Lower leg skin (tissue), 3 donors: ENCODE measurements around the gene STXBP6.

ENCODE experiments used
- CTCF ChIP-seq, 3 donors: fragments of 450-650 bp; IDR thresholded peaks; one replicate each; pipeline ENCODE4 v1.5.1; 2016; ENCODE audit warnings: antibody characterized with exemption in 3 of 3, mild to moderate bottlenecking in 3 of 3, moderate library complexity in 2 of 3
- POLR2A ChIP-seq, 2 donors: fragments of 450-650 bp; IDR thresholded peaks; one replicate each; pipeline ENCODE4 v1.6.1; 2016 to 2017; ENCODE audit warnings: antibody characterized with exemption in 2 of 2, mild to moderate bottlenecking in 1 of 2, moderate library complexity in 1 of 2

GRCh38 chr14:24817212-24818057, 232.5 kb downstream of the STXBP6 start:
- TF ChIP-seq CTCF (IDR thresholded peaks at IDR 0.05): no peak
- TF ChIP-seq POLR2A (IDR thresholded peaks at IDR 0.05): no peak
